HG03469 (cell line): ENCODE measurements around the gene B3GNT3.
"Not testable (repeated sequence)": the region's sequence is repeated elsewhere in the genome, so short reads cannot be mapped to it uniquely, and the experiment has no call there.

ENCODE experiments used
- ATAC-seq: cut with Tn5 transposase; IDR thresholded peaks from one replicate; pipeline ENCODE4 v1.9.1; 2021; ENCODE audit warnings: mild to moderate bottlenecking, moderate library complexity, moderate number of reproducible peaks; ENCODE audit not compliant: unreplicated experiment

The B3GNT3 gene

DNA sequence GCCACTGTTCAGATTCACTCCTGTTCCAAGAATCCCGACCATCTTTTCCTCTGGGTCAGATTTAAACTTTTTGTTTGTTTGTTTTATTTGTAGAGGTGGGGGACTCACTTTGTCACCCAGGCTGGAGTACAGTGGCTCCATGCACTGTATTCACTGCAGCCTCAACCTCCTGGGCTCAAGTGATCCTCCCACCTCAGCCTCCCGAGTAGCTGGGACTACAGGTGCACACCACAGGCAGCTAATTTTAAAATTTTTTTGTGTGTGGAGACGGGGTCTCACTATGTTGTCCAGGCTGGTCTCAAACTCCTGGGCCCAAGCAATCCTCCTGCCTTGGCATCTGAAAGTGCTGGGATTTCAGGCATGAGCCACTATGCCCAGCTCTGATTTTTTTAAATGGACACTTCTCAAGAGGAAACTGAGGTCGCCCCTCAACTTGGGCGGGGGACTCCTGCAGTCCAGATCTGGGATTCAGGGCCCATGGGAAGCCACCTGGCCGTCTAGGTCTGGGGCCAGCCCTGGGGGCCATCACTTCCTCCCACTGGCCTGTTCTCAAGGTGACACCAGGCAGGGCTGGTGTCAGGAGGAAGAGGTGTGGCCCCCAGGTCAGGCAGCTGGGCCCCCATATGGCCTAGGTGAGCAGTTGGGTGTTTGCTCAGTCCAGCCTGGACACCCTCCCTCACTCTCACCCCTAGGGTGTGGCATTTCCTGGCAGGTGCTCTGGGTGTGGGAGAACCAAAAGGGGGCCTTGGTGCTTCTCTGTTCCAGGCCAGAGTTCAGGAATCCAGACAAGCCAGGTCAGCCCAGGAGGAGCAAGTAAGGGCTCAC lies 1.3 kb downstream of the B3GNT3 start:
- ATAC-seq = no peak

DNA sequence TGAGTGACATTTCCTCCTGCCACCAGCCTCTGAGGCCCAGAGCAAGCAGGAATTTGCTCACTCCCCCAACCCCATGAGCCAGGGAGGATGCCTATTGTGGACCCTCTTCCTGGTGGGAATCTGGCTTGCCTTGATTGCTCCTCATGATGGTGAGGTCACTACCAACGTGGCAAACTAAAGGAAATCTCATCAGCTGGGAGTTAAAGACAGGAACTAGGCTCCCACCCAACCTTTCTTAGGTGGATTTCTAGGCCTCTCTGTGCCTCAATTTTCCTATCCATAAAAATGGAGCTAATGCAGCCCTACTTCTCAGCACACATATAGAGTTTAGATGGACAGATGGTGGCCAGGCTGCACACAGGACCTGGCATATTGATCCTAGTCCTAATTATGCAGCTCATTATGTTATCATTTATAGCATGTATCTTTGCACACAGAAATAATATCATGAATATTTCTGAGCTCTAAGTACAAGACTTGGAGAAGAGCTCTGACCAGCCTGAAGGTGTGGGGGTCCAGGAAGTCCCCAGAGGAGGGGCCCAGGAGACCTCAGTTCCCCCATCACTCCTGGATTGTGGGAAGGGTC lies 2.0 kb downstream of the B3GNT3 start:
- ATAC-seq = no peak

DNA sequence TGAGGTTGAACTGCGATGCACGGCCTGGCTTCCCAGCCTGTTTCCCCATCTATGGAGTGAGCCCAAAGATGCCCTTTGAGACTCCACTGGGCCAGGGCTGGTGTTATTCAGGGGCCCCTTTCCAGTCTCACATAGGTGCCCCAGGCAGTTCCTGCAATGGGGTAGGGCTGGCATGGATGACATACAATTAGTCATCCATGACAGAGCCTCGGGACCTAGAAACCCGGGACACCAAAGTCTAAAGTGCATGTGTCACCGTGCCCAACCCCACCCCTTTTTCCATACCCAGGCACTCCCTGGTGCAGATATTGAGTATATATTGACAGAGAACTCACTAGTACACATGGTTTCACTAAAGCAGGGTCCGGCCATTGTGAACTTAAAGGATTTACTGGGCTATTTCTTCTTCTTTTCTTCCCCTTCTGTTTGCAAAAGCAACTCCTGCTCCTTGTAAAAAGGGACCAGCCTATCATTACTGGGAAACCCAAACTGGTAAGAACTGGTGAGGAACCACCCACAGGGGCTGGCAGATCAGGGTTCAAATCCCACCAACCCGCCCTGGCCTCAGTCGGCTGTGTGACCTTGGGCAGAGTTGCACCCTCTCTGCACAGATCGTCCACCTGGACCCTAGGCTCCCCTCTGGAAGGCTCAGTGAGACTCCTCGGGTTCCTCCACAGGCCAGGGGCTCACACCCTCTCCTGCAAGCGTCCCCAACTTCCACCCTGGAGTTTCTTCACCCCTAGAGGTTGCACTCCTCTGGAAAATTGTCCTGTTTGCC lies 2.7 kb downstream of the B3GNT3 start:
- no peak for ATAC-seq

DNA sequence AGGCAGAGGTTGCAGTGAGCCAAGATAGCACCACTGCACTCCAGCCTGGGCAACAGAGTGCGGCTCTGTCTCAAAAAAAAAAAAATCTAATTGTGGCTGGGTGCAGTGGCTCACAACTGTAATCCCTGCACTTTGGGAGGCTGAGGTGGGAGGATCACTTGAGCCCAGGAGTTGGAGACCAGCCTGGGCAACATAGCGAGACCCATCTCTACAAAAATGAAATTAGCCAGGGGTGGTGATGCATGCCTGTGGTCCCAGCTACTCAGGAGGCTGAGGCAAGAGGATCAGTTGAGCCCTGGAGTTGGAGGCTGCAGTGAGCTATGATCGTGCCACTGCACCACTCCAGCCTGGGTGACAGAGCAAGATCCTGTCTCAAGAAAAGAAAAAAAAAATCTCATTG lies 3.7 kb downstream of the B3GNT3 start:
- not testable (repeated sequence) for ATAC-seq

DNA sequence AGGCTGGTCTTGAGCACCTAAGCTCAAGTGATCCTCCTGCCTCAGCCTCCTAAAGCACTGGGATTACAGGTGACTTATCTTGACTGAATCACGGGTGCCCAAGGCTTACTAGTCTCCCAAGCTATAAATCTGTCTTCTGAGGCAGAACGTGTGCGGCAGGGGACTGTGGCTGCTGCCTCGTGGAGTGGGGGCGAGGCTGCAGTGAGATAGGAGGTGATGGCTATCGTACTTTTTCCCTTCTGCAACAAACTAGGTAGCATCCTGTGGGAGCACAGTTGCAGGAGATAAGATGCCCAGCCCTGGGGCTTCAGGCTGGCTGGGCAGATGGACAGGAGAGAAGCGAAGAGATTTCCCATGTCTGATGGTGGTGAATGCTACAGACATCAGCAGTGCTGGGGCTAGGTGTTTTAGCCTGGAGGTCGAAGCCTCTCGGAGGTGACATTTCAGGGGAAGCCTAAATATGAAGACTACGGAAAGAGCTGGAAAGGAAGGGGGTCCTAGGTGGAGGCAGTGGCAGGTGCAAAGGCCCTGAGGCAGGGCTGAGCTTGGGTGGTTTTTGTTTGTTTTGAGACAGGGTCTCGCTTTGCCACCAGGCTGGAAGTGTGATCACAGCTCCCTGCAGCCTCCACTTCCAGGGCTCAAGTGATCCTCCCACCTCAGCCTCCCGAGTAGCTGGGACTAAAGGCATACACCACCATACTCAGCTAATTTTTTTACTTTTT lies 7.4 kb downstream of the B3GNT3 start:
- ATAC-seq = no peak

DNA sequence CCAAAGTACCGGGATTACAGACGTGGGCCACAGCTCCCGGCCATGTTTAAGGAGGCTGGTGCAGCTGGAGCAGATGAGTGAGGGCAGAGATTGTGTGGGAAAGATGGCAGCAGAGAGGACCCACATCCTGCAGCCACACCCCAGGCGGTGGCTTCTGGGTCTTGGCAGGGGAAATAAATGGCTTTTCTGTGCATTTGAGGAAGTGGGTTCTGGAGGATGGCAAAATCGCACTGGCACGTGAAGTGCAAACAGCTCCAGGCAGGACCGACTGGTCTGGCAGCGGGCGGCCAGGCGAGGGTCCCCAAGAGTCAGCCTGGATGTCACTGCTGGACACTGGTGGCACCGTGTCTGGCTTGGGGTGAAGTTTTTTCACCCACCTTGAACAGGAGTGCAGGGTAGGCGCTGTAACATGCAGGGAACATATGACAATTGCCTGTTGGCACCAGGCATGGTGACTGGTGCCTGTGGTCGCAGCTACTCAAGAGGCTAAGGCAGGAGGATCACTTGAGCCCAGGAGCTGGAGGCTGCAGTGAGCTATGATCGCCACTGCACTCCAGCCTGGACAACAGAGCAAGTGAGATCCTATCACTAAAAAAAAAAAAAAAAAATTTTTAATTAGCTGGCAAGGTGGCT lies 8.4 kb downstream of the B3GNT3 start:
- no peak for ATAC-seq

DNA sequence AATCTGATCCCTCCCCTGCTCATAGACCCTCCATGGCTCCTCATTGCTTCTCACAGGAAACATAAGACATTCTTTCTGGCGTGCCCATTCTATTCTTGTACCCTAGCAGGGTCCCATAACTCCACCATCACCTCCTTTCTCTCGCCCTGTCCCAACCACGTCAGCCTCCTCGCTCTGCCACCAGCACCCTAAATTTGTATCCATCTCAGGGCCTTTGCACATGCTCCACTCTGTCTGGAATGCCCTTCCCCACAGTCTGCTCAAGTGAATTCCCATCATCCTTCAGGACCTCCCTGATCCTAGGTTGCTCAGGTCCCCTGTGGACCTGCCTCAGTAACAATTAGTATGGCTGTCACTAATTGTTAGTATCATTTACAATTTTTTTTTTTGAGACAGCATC lies 10.5 kb downstream of the B3GNT3 start:
- ATAC-seq = no peak

DNA sequence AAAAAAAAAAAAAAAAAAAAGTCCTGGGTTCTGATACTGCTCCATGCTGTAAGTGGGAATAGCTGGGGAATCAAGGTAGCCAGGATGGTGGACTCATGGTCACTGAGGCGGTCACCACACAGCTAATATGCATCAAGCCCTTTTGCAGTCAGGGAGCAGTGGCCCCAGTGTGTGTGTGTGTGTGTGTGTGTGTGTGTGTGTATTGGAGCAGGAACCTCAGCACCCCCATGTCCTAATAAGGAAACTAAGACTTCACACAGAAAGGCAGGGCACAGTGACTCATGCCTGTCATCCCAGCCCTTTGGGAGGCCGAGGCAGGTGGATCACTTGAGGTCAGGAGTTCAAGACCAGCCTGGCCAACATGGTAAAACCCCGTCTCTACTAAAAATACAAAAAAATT lies 12.0 kb downstream of the B3GNT3 start:
- no peak for ATAC-seq

DNA sequence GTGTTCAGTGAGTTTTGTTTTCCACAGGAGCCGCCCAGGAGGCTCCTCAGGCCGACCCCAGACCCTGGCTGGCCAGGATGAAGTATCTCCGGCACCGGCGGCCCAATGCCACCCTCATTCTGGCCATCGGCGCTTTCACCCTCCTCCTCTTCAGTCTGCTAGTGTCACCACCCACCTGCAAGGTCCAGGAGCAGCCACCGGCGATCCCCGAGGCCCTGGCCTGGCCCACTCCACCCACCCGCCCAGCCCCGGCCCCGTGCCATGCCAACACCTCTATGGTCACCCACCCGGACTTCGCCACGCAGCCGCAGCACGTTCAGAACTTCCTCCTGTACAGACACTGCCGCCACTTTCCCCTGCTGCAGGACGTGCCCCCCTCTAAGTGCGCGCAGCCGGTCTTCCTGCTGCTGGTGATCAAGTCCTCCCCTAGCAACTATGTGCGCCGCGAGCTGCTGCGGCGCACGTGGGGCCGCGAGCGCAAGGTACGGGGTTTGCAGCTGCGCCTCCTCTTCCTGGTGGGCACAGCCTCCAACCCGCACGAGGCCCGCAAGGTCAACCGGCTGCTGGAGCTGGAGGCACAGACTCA lies 12.9 kb downstream of the B3GNT3 start:
- ATAC-seq = no peak

DNA sequence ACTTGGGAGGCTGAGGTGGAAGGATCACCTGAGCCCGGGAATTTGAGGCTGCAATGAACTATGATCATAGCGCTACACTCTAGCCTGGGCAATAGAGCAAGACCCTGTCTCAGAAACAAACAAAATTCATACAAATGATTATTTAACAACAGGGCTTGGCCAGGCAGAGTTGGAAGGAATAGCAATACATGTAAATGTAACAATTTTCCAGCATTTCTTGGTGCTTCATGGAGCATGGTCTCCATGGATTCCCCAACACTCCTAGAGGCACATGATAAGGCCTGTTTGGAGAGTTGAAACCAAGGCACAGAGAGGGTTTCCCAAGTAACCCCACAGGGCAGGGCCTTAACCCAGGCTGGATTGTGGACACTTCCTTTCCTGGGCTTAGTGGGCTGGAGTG lies 16.2 kb downstream of the B3GNT3 start:
- no peak for ATAC-seq

DNA sequence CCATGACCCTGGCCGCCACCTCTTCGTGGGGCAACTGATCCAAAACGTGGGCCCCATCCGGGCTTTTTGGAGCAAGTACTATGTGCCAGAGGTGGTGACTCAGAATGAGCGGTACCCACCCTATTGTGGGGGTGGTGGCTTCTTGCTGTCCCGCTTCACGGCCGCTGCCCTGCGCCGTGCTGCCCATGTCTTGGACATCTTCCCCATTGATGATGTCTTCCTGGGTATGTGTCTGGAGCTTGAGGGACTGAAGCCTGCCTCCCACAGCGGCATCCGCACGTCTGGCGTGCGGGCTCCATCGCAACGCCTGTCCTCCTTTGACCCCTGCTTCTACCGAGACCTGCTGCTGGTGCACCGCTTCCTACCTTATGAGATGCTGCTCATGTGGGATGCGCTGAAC lies 16.7 kb downstream of the B3GNT3 start:
- no peak for ATAC-seq

DNA sequence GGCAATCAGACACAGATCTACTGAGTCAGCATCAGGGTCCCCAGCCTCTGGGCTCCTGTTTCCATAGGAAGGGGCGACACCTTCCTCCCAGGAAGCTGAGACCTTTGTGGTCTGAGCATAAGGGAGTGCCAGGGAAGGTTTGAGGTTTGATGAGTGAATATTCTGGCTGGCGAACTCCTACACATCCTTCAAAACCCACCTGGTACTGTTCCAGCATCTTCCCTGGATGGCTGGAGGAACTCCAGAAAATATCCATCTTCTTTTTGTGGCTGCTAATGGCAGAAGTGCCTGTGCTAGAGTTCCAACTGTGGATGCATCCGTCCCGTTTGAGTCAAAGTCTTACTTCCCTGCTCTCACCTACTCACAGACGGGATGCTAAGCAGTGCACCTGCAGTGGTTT lies 17.2 kb downstream of the B3GNT3 start:
- ATAC-seq = no peak

DNA sequence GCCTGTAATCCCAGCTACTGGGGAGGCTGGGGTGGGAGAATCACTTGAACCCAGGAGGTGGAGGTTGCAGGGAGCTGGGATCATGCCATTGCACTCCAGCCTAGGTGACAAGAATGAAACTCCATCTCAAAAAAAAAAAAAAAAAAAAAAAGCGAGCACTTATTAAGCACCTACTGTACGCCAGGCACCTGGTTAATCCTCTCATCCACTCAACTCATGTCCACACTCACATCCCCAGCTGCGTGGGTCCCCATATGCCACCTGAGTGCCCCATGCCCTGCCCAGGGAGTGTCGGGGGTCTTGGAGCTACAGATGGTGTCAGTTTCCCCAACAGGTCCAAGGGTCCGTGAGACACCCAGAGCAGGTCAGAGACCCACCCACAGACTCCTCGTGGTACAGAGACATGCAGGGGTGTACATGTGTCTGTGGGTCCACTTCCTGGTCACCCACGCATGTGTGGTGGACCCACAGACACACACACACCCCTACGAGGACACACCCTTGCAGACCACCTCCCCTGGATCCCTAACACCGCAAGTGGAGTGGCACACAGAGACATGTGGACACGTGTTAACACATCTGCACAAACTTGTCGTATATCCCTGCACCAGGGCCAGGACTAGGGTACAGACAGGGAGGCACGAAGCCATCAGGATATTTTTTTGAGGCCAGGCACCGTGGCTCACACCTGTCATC lies 22.9 kb downstream of the B3GNT3 start:
- no peak for ATAC-seq

DNA sequence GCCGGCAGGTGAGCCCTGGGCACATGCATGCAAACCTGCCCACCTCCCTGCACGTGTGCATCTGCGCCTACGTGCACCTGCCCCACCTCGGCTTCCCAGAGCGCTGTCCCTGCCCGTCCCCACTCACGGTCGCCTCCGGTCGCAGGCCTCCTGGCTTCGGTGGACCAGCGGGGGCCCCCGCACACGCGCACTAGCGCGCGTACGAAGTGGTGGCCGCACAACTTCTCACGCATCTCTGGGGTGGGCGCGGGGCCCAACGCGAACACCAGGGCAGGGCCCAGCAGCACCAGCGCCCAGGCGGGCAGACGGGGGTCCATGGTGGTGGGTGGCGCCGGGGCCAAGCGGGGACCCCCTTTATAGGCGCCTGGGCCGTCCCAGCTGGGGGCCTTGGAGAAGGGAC lies 26.3 kb downstream of the B3GNT3 start, which contains the start of gene INSL3:
TSS of gene INSL3 (minus strand) at position 330 of the 400 bp plus-strand sequence. CDS start at position 317, 13 bp downstream.
- no peak for ATAC-seq

DNA sequence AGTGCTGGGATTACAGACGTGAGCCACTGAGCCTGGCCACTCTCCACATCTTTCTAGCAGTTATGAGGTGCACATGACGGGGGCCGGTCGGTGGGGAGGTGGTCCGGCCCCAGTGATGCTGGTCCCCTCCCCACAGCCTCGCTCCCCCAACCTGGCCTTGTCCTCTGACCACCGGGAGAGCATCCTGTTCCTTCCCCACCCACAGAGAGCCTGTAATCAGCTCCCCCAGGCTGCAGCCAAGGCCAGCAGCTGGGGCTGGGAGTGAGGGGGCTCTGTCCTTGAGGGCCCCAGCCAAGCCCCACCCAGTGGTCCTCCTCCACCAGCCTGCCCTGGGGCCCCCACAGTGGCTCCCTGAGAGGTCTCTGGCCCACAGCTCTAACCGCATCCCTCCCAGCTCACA lies 29.4 kb downstream of the B3GNT3 start:
- ATAC-seq = no peak

DNA sequence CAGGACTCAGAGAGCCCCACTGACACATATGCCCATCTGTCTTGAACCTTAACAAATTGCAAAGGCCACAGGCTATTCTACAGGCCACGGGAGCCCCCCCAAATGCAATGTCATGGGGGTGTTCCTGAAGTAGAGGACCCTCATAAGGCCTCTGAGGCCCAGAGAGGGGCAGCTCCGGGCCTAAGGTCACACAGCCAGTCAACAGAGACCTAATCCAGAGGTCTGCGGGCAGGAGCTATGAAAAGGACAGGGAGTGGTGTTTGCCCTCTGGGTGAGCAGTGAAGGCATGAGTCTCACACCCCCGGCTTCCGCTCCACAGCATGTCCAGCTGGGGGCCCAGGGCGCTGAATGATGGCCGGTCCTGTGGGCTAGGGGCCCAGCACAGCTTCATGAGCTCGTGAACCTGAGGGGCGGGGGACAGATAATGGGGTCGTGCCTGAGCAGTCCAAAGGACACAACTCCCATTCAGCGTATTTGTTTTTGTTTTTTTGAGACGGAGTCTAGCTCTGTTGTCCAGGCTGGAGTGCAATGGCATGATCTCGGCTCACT lies 31.6 kb downstream of the B3GNT3 start:
- ATAC-seq = no peak

DNA sequence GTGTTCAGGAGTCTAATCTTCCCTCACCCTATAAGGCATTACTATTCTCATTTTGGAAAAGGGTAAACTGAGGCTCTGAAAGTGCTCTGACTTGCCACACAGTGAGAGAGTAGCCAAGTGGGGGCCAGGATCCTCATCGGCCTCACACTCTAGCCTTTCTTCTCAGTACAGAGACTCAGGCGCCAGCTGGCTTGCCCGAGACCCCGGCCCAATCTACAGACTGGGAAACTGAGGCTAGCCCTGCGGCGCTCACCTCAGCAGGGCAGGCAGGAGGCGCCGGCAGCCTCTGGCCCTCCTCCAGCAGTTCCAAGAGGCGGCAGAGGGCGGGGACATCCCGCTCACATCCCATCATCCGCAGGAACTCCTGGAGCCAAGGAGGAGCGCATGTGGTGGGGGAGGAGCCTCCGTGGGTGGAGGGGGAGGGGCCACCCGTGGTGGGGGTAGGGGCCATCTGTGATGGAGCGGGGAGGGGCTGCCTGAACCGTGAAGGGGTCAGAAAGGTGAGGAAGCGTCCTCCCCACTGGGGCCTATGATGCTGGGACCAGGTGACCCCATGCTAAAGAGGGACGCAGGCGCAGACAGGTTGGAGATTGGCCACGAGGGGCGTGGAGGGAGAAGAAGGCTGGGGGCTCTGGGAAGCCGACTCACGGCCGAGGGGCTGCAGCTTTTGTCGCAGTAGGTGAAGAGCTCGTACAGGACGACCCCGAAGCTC lies 35.1 kb downstream of the B3GNT3 start:
- no peak for ATAC-seq

DNA sequence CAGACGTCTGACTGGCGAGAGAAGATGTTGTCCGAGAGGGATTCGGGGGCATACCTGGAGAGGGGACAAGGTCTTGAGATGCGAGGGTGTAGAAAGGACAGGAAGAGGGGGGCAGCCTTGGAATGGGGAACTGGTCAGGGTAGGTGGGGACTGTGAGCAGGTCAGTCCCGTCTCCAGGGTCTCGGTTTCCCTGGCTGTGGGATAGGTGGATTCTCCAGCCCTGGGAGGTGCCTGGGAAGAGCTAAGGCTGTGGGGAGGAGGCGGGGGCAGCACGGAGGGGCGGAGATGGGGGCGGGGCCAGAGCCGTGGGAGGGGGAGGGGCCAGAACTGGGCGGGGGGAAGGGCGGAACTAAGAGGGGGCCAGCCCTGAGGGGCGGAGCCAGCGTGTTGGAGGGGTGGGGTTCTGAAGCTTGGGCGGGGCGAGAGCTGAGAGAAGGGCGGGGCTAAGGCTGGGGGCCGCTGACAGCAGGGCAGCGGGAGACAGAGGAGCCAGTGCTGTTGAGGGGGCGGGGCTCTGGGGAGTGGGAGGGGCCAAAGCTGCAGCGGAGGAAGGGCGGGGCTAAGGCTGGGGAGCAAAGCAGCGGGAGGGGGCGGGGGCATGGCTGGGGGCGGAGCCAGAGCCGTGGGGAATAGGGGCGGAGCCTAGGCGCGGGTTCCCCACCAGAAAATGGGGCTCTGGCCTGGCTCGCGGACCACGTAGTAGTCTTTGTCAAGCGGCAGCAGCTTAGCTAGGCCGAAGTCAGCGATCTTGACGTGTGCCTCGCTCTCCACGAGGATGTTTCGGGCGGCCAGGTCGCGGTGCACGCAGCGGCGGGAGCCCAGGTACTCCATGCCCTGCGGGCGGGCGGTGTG lies 35.9 kb downstream of the B3GNT3 start:
- no peak for ATAC-seq
